GM21390 (cell line): ENCODE data around the gene BTLA.
"Not testable (repeated sequence)": the region's sequence is repeated elsewhere in the genome, so short reads cannot be mapped to it uniquely, and the experiment has no call there.

Experiments used
- ATAC-seq: cut with Tn5 transposase; IDR thresholded peaks from one replicate; pipeline ENCODE4 v1.9.1; 2021; ENCODE audit not compliant: unreplicated experiment

The BTLA gene

GRCh38 chr3:112456147-112456546 lies 43.1 kb downstream of the BTLA start:
- ATAC-seq, result no peak

- ATAC-seq, result no peak
Observed at GRCh38 chr3:112448939-112449338, 50.3 kb downstream of the BTLA start.

GRCh38 chr3:112446343-112446742 lies 52.9 kb downstream of the BTLA start:
- no peak for ATAC-seq

GRCh38 chr3:112445839-112446238 lies 53.4 kb downstream of the BTLA start:
- ATAC-seq, result no peak

GRCh38 chr3:112437146-112438022 lies 61.9 kb downstream of the BTLA start:
- ATAC-seq, result no peak

- ATAC-seq, result no peak
Observed at GRCh38 chr3:112429960-112430359, 69.3 kb downstream of the BTLA start.

GRCh38 chr3:112427123-112427522 lies 72.1 kb downstream of the BTLA start:
- ATAC-seq, result no peak

GRCh38 chr3:112425858-112426750 lies 73.2 kb downstream of the BTLA start:
- ATAC-seq, result peak; percentile 66

GRCh38 chr3:112425382-112425781 lies 73.9 kb downstream of the BTLA start:
- no peak for ATAC-seq

GRCh38 chr3:112424394-112424793 lies 74.9 kb downstream of the BTLA start:
- no peak for ATAC-seq

- not testable (repeated sequence) for ATAC-seq
Observed at GRCh38 chr3:112422921-112423320, 76.4 kb downstream of the BTLA start.

GRCh38 chr3:112418526-112418925 lies 80.7 kb downstream of the BTLA start:
- not testable (repeated sequence) for ATAC-seq

- ATAC-seq, result no peak
Observed at GRCh38 chr3:112417696-112418318, 81.5 kb downstream of the BTLA start.

- no peak for ATAC-seq
Observed at GRCh38 chr3:112416391-112417212, 82.7 kb downstream of the BTLA start.

GRCh38 chr3:112415390-112415789 lies 83.9 kb downstream of the BTLA start:
- no peak for ATAC-seq
